OCI-LY3 (cell line): ENCODE measurements around the gene FGF11.

Experiments used
- EZH2phosphoT487 ChIP-seq: fragments of 200-600 bp; shearing (Covaris generic); IDR thresholded peaks from 2 replicates; pipeline ENCODE4 v1.6.1; 2018; ENCODE audit warnings: antibody characterized with exemption, mixed run types, low read depth
- TF ChIP-seq, protein P1 (sequence below): fragments of 200-600, 300-600 bp; sonication (generic); IDR thresholded peaks from 2 replicates; pipeline ENCODE4 v1.5.1; 2014; ENCODE audit warnings: antibody characterized with exemption, low read length, low read depth

DNA sequence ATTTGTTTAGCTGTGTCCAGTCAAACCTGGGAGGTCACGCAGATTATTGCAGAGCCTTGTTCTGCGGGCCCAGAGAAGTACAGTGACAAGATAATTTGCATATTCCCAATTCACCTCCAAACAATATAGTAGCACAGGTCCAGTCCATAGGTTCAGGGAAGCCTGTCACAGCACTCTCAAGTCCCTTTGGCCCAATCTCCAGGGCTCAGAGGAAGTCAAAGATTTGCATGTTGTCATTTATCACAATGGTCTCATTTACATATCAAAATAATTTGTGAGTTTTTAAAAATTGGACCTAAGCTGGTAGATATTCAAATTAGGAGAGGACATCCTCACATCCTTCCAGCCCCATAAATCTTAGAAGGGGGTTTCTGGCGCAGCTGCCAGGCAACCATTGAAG, 28.2 kb downstream of the FGF11 start:
- TF ChIP-seq, protein P1, sequence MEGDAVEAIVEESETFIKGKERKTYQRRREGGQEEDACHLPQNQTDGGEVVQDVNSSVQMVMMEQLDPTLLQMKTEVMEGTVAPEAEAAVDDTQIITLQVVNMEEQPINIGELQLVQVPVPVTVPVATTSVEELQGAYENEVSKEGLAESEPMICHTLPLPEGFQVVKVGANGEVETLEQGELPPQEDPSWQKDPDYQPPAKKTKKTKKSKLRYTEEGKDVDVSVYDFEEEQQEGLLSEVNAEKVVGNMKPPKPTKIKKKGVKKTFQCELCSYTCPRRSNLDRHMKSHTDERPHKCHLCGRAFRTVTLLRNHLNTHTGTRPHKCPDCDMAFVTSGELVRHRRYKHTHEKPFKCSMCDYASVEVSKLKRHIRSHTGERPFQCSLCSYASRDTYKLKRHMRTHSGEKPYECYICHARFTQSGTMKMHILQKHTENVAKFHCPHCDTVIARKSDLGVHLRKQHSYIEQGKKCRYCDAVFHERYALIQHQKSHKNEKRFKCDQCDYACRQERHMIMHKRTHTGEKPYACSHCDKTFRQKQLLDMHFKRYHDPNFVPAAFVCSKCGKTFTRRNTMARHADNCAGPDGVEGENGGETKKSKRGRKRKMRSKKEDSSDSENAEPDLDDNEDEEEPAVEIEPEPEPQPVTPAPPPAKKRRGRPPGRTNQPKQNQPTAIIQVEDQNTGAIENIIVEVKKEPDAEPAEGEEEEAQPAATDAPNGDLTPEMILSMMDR = no peak
- no peak for TF ChIP-seq EZH2phosphoT487
